ENCODE measurements around the gene ANO7. TPM values are rescaled to one million over a fixed set of nuclear protein-coding genes. Genes with fewer than 3 reads are reported as not detected.

ANO7 gene
- total RNA-seq, 3 donors from 2014 or later = 0.60 to 0.76 (median 0.63) TPM

DNA sequence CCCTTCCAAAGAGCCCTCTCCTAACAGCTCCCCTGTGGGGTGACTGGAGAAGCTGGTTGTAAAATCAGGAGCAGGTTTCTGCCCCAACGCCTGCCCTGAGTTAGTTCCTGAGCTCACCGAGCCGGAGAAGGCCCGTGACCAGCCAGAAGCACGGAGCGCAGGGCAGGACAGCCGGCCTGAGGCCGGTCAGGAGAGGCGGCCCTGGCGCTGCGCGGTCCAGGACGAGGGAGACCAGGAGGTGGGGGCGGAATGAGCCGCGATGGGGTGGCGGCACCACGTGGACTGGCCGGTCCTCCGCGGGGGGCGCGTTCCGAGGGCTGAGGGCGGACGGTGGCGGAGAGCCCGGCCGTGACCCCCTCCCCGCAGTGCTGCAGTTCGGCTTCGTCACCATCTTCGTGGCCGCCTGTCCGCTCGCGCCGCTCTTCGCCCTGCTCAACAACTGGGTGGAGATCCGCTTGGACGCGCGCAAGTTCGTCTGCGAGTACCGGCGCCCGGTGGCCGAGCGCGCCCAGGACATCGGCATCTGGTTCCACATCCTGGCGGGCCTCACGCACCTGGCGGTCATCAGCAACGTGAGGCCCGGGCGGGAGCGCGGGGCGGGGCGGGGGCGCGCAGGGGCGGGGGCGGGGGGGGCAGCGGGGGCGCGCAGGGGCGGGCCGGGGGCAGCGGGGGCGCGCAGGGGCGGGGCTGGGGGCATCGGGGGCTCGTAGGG lies 29.0 kb downstream of the ANO7 start:
- ATAC-seq (peak; percentile 39 to 40), DNase-seq (peak; percentile 18)
- Mint-ChIP-seq H3K27me3 (ENCODE audit: low read depth) (peaks cover 2% of the 10 kb centered on the region), H3K36me3 (ENCODE audit: insufficient read depth) (no peaks in the 10 kb centered on the region), H3K9me3 (no peaks in the 10 kb centered on the region), H3K4me1 (ENCODE audit: low read depth) (peaks cover 12% of the 10 kb centered on the region), H3K4me3 (peak overlapping the region; percentile 69)

DNA sequence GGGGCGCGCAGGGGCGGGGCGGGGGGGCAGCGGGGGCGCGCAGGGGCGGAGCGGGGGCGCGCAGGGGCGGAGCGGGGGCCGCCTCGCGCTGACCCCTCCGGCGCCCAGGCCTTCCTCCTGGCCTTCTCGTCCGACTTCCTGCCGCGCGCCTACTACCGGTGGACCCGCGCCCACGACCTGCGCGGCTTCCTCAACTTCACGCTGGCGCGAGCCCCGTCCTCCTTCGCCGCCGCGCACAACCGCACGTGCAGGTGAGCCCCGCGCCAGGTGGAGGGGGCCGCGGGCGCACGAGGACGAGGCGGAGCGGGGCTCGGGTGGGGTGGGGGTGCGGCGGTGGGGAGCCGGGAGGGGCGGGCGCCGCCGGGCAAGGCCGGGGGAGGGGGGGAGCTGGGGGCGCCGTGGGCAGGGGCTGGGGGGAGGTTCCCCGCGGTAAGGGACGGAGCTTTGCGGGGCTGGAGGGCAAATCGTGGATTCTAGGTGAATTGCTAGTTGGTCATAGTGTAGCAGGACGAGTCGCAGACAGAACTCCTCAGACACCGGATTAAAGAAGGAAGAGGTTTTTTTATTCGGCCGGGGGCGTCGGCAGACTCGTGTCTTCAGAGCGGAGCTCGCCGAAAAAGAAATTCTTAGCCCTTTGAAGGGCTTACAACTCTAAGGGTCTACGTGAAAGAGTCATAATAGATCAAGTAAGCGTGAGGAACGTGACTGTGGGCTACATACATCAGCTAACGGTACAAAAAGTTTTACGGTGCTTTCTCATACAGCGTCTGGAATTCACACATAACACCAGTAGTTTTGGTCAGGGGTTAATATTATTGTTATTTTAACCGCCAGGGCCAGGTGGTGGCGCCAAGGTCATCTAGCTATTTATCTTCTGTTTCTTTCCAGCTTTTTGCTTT lies 29.9 kb downstream of the ANO7 start:
- DNase-seq (peak; percentile 17), ATAC-seq (peak; percentile 35 to 37)
- H3K27me3 Mint-ChIP-seq (ENCODE audit: low read depth) = peaks cover 2% of the 10 kb centered on the region
- peak overlapping the region; percentile 87 for H3K4me3 Mint-ChIP-seq
- no peaks in the 10 kb centered on the region for H3K36me3 Mint-ChIP-seq (ENCODE audit: insufficient read depth)
- H3K4me1 Mint-ChIP-seq (ENCODE audit: low read depth) = peaks cover 12% of the 10 kb centered on the region
- no peaks in the 10 kb centered on the region for H3K9me3 Mint-ChIP-seq

GRCh38 chr2:241219030-241219382 lies 30.5 kb downstream of the ANO7 start:
- Mint-ChIP-seq H3K4me3 (peak overlapping the region; percentile 87), H3K36me3 (ENCODE audit: insufficient read depth) (no peaks in the 10 kb centered on the region), H3K9me3 (no peaks in the 10 kb centered on the region), H3K27me3 (ENCODE audit: low read depth) (peaks cover 2% of the 10 kb centered on the region), H3K4me1 (ENCODE audit: low read depth) (peaks cover 12% of the 10 kb centered on the region)
- no peak for DNase-seq
- no peak for ATAC-seq

- peaks cover 2% of the 10 kb centered on the region for H3K27me3 Mint-ChIP-seq (ENCODE audit: low read depth)
- no peak for DNase-seq
- no peak overlapping the region for H3K4me3 Mint-ChIP-seq
- H3K4me1 Mint-ChIP-seq (ENCODE audit: low read depth) = peaks cover 17% of the 10 kb centered on the region
- no peaks in the 10 kb centered on the region for H3K9me3 Mint-ChIP-seq
- no peak for ATAC-seq
- no peaks in the 10 kb centered on the region for H3K36me3 Mint-ChIP-seq (ENCODE audit: insufficient read depth)
Observed at GRCh38 chr2:241219856-241220356, 31.4 kb downstream of the ANO7 start.

DNA sequence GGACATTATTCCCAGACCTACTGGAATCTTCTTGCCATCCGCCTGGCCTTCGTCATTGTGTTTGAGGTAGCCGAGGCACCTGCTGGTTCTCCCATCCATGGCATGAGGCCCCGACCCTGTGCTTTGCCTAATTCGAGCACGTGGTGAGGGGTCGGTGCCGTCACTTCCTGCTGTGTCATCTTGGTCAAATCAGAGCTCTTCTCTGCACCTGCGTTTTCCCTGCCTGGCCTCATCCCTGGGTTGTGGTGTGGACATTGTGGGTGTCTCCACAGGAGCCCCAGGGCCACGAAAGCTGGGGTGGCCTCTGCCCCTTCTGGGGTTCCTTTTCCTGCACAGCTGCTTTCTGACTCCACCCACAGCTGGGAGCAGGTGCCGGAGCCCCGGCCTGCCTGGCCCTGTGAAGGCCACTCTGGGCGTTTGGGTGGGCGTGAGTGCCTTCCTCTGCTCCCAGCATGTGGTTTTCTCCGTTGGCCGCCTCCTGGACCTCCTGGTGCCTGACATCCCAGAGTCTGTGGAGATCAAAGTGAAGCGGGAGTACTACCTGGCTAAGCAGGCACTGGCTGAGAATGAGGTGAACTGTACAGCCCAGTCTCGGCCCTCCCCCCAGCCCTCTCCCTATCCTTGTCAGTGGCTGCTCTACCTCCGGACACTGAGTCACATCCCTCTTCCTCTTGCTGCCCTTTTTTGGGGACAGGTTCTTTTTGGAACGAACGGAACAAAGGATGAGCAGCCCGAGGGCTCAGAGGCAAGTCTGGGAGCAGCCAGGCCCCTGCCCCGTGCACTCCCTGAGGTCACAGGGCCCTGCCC lies 34.9 kb downstream of the ANO7 start:
- Mint-ChIP-seq H3K4me1 (ENCODE audit: low read depth) (peaks cover 14% of the 10 kb centered on the region), H3K4me3 (no peak overlapping the region), H3K9me3 (no peaks in the 10 kb centered on the region), H3K36me3 (ENCODE audit: insufficient read depth) (peaks cover 9% of the 10 kb centered on the region), H3K27me3 (ENCODE audit: low read depth) (peaks cover 1% of the 10 kb centered on the region)
- peak; percentile 17 to 31 for ATAC-seq
- DNase-seq = no peak

DNA sequence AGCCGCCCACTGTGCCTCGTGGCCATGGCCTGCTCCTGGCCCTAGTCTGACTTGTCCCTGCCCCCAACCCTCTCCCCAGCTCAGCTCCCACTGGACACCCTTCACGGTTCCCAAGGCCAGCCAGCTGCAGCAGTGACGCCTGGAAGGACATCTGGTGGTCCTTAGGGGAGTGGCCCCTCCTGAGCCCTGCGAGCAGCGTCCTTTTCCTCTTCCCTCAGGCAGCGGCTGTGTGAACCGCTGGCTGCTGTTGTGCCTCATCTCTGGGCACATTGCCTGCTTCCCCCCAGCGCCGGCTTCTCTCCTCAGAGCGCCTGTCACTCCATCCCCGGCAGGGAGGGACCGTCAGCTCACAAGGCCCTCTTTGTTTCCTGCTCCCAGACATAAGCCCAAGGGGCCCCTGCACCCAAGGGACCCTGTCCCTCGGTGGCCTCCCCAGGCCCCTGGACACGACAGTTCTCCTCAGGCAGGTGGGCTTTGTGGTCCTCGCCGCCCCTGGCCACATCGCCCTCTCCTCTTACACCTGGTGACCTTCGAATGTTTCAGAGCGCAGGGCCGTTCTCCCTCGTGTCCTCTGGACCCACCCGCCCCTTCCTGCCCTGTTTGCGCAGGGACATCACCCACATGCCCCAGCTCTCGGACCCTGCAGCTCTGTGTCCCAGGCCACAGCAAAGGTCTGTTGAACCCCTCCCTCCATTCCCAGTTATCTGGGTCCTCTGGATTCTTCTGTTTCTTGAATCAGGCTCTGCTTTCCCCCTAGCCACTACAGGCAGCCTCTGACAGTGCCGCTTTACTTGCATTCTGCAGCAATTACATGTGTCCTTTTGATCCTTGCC lies 35.8 kb downstream of the ANO7 start:
- peaks cover 12% of the 10 kb centered on the region for H3K36me3 Mint-ChIP-seq (ENCODE audit: insufficient read depth)
- no peak overlapping the region for H3K4me3 Mint-ChIP-seq
- peaks cover 6% of the 10 kb centered on the region for H3K4me1 Mint-ChIP-seq (ENCODE audit: low read depth)
- peak; percentile 13 to 23 for ATAC-seq
- no peaks in the 10 kb centered on the region for H3K9me3 Mint-ChIP-seq
- no peak for DNase-seq
- no peaks in the 10 kb centered on the region for H3K27me3 Mint-ChIP-seq (ENCODE audit: low read depth)

DNA sequence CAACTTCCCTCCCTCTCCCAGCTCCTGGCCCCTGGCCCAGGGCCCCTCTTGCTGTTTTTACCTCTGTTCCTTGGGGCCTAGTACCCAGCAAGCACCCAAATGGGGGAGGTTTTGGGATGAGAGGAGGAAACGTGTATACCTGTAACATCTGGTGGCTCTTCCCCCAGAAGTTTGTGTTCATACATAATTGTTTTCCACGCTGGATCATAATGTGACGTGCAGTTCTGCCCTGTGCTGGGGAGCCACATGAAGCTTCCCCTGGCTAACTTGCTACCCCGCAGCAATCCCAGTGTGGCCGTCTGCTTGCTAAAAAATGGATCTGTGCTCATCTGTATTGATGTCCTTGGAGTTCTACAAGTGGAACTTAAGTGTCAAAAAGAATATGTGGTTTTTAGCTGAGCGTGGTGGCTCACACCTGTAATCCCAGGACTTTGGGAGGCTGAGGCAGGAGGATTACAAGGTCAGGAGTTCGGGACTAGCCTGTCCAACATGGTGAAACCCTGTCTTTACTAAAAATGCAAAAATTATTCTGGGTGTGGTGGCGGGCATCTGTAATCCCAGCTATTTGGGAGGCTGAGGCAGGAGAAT lies 36.5 kb downstream of the ANO7 start:
- peaks cover 14% of the 10 kb centered on the region for H3K36me3 Mint-ChIP-seq (ENCODE audit: insufficient read depth)
- H3K27me3 Mint-ChIP-seq (ENCODE audit: low read depth) = no peaks in the 10 kb centered on the region
- no peak overlapping the region for H3K4me3 Mint-ChIP-seq
- no peaks in the 10 kb centered on the region for H3K9me3 Mint-ChIP-seq
- peak in 1 of 2 donors; percentile 4 for ATAC-seq
- no peak for DNase-seq
- peaks cover 5% of the 10 kb centered on the region for H3K4me1 Mint-ChIP-seq (ENCODE audit: low read depth)

DNA sequence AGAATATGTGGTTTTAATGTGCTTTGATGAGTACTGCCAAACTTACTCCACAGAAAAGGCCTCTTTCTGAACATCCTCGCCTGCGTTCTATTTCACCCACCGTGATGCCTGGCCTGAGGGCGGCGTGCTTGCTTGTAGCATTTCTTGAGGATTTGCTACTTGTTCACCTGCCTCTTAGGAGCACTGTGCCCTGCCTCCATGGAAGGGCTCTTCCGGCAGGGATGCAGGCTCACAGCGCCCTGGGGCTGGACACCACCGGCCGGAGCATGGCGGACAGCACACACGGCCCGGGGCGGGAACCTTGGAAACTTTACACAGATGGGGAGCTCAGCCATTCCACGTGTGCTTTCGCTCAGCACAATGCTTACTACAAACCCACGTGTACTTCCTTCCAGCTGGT lies 37.1 kb downstream of the ANO7 start:
- Mint-ChIP-seq H3K9me3 (no peaks in the 10 kb centered on the region), H3K4me1 (ENCODE audit: low read depth) (peaks cover 5% of the 10 kb centered on the region), H3K4me3 (no peak overlapping the region), H3K27me3 (ENCODE audit: low read depth) (no peaks in the 10 kb centered on the region), H3K36me3 (ENCODE audit: insufficient read depth) (peaks cover 20% of the 10 kb centered on the region)
- DNase-seq = no peak
- ATAC-seq = no peak

DNA sequence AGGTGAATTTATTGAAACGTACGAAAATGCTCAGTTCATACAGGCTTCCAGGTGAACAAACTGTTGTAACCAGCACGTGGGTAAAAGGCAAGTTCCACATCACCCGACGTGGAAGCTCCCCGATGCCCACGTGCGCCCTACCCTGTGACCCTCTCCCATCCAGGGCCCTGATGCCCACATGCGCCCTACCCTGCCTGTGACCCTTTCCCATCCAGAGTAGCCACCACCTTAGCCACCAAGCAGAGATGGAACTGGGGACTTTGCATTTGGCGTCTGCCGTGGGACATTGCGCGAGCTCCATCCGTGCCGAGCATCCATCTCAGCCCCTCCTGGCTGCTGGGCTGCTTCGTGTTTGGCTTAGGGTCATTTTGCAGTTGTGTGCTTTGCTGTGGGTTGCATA lies 37.5 kb downstream of the ANO7 start:
- no peak for DNase-seq
- Mint-ChIP-seq H3K36me3 (ENCODE audit: insufficient read depth) (peaks cover 23% of the 10 kb centered on the region), H3K4me1 (ENCODE audit: low read depth) (peaks cover 5% of the 10 kb centered on the region), H3K27me3 (ENCODE audit: low read depth) (no peaks in the 10 kb centered on the region), H3K9me3 (no peaks in the 10 kb centered on the region), H3K4me3 (no peak overlapping the region)
- no peak for ATAC-seq

- peaks cover 5% of the 10 kb centered on the region for H3K4me1 Mint-ChIP-seq (ENCODE audit: low read depth)
- ATAC-seq (no peak), DNase-seq (no peak)
- H3K27me3 Mint-ChIP-seq (ENCODE audit: low read depth) = no peaks in the 10 kb centered on the region
- no peaks in the 10 kb centered on the region for H3K9me3 Mint-ChIP-seq
- H3K36me3 Mint-ChIP-seq (ENCODE audit: insufficient read depth) = peaks cover 30% of the 10 kb centered on the region
- no peak overlapping the region for H3K4me3 Mint-ChIP-seq
Observed at GRCh38 chr2:241226723-241227572, 38.5 kb downstream of the ANO7 start.

GRCh38 chr2:241227594-241227993 lies 39.1 kb downstream of the ANO7 start:
- H3K27me3 Mint-ChIP-seq (ENCODE audit: low read depth) = no peaks in the 10 kb centered on the region
- no peaks in the 10 kb centered on the region for H3K9me3 Mint-ChIP-seq
- H3K4me3 Mint-ChIP-seq = no peak overlapping the region
- peaks cover 5% of the 10 kb centered on the region for H3K4me1 Mint-ChIP-seq (ENCODE audit: low read depth)
- no peak for DNase-seq
- ATAC-seq = no peak
- peaks cover 33% of the 10 kb centered on the region for H3K36me3 Mint-ChIP-seq (ENCODE audit: insufficient read depth)

GRCh38 chr2:241228081-241228859 lies 39.8 kb downstream of the ANO7 start:
- DNase-seq (no peak), ATAC-seq (no peak)
- H3K4me3 Mint-ChIP-seq = no peak overlapping the region
- H3K4me1 Mint-ChIP-seq (ENCODE audit: low read depth) = peaks cover 5% of the 10 kb centered on the region
- no peaks in the 10 kb centered on the region for H3K9me3 Mint-ChIP-seq
- no peaks in the 10 kb centered on the region for H3K27me3 Mint-ChIP-seq (ENCODE audit: low read depth)
- H3K36me3 Mint-ChIP-seq (ENCODE audit: insufficient read depth) = peaks cover 39% of the 10 kb centered on the region
